ENCODE results near the gene LASP1NB.
"Not testable (repeated sequence)": the region's sequence is repeated elsewhere in the genome, so short reads cannot be mapped to it uniquely, and the experiment has no call there.

The LASP1NB gene

DNA sequence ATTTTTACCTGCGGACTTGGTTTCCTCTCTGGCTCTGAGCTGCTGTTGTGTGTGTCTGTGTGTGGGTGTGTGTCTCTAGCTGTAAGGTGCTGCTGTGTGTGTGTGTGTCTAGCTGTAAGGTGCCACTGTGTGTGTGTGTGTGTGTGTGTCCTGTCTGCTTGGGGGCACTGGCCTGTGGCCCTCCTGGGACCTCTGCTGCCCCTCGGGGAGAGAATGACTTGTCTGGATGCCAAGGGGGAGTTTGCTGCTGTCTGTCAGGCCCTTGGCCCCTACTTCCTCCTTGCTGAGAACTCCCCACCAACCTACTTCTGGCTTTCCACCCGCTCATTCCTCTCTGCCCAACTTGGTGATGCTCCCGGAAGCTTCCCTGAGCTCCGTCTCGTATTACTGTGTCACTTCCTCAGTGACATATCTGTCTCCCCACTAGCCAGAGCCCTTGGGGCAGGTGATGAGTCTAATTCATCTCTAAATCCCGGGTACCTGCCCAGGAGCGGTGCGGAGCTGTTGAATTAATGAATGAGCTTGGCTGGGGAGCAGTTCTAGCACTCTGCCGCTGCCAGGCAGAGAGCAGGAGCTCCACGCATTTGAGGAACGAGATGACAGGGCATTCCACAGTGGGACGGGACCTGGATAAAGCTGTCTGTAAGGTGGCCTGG is 3.5 kb upstream of the LASP1NB start:
- intact Hi-C loops (cut with micrococcal nuclease) = no loop called here
- peaks cover 54% of the 10 kb centered on the region for H3K4me1 Mint-ChIP-seq (ENCODE audit: low read depth)
- H3K27ac Mint-ChIP-seq = peak overlapping the region; percentile 62
- no peaks in the 10 kb centered on the region for H3K9me3 Mint-ChIP-seq
- ChIA-PET POLR2A (interaction anchor here (0.7 to 1.7 kb wide), 15 partner anchors 11 to 123 kb away, joined by 3 to 5 read pairs (median 3); partner anchors contain the start of gene PIP4K2B), CTCF (interaction anchor here (1.2 to 5.2 kb wide), 4 partner anchors 11 to 61 kb away, joined by 3 to 39 read pairs (median 10); no protein-coding TSS in a partner anchor)
- no peak for TF ChIP-seq CTCF (IDR thresholded peaks at IDR 0.05)
- no peaks in the 10 kb centered on the region for H3K27me3 Mint-ChIP-seq
- no peak for ATAC-seq
- H3K36me3 Mint-ChIP-seq (ENCODE audit: low read depth) = peaks cover 23% of the 10 kb centered on the region
- no peak overlapping the region for H3K4me3 Mint-ChIP-seq
- no peak for DNase-seq

DNA sequence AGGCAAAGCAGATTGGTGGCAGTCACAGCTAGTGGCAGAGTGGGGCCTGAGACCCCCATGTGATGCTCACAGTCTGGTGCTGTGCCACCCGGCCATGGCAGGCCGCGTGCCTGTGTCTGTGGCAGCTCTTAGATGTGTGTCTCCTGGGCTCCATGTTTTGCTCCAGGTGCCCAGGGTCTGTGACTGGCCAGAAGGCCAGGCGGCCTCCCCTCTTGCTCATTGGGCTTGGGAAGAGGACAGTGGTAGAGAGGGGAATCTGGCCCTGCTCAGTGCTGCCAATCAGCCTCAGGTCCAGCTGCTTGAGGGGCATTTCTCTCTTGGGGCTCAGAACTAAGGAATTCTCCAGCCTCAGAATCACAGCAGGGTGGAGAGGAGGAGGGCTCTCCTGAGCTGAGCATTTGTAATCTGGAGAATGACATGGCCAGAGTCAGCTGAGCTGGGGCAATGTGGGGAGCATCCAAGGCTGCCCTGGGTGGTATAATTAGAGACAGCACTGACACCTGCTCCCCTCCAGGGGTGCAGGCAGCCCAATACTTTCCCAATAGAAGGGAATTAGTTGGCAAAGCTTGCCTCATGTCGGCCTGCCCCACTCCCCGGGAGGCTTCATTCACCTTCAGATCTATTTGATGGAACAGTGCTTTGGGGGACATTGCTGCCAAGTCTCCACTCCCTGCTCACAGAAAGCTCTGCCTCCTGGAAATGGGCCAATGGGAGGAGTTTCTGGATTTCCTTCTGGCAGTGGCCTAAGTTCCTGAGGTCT is 2.7 kb upstream of the LASP1NB start:
- peaks cover 18% of the 10 kb centered on the region for H3K36me3 Mint-ChIP-seq (ENCODE audit: low read depth)
- intact Hi-C loops (cut with micrococcal nuclease) = no loop called here
- no peaks in the 10 kb centered on the region for H3K9me3 Mint-ChIP-seq
- peaks cover 53% of the 10 kb centered on the region for H3K4me1 Mint-ChIP-seq (ENCODE audit: low read depth)
- H3K4me3 Mint-ChIP-seq = no peak overlapping the region
- no peak for DNase-seq
- CTCF ChIA-PET = interaction anchor here (0.9 to 5.2 kb wide), 14 partner anchors 10 to 125 kb away, joined by 3 to 39 read pairs (median 4); partner anchors contain the start of gene RPL23
- no peak for ATAC-seq
- TF ChIP-seq CTCF (IDR thresholded peaks at IDR 0.05) = no peak
- H3K27me3 Mint-ChIP-seq = no peaks in the 10 kb centered on the region
- POLR2A ChIA-PET = interaction anchor here (0.7 to 2.5 kb wide), 11 partner anchors 10 to 124 kb away, joined by 3 to 6 read pairs (median 3); partner anchors contain the start of gene PIP4K2B
- H3K27ac Mint-ChIP-seq = peak overlapping the region; percentile 62

DNA sequence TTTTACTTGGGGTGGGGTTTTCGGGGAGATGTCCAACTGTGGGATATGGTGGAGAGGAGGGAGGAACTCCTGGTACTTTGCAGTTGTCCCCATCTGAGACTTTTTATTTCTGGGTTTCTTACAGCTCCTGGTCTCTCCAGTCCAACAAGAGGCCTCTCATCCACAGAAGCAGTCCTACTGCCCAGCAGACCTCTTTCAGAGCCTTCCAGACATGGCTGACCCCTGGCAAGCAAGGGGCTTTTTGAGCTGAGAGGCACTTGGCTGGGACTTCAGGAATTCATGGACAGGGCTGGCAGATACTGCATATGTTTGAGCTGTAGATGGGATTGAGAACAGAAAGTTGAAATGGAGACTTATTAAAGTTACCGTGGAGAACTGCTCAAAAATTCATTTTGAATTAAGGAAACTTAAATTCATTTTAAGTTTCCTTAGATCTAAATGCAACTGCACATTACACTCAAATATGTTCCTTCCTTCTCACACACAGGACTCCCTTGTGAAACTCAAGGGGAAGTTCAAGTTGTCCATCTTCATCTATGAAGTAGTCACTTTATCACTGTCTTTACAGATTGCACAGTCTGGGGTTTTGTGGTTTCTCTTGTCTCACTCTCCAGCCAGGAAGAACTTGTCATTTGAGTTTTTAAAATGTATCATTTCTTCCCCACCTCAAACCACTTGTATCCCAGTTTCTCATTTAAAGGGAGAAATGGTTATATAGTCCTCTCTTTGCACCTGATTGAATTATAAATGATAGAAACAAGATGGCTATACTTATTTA is 1.1 kb downstream of the LASP1NB start:
- H3K4me3 Mint-ChIP-seq = peak overlapping the region; percentile 71
- intact Hi-C loops (cut with micrococcal nuclease) = loop anchor here (5.0 kb wide), 2 partner anchors 34 to 54 kb away; partner anchors contain the start of gene LASP1
- ChIA-PET POLR2A (interaction anchor here (1.0 to 2.3 kb wide), 9 partner anchors 11 to 78 kb away, joined by 3 to 13 read pairs (median 4); partner anchors contain the start of genes LASP1 and RPL23), CTCF (interaction anchor here (0.6 to 5.2 kb wide), 7 partner anchors 15 to 93 kb away, joined by 3 to 39 read pairs (median 7); partner anchors contain the start of gene LASP1)
- peak; percentile 65 for ATAC-seq
- H3K27me3 Mint-ChIP-seq = no peaks in the 10 kb centered on the region
- no peaks in the 10 kb centered on the region for H3K9me3 Mint-ChIP-seq
- H3K36me3 Mint-ChIP-seq (ENCODE audit: low read depth) = no peaks in the 10 kb centered on the region
- H3K27ac Mint-ChIP-seq = peak overlapping the region; percentile 36
- H3K4me1 Mint-ChIP-seq (ENCODE audit: low read depth) = peaks cover 37% of the 10 kb centered on the region
- DNase-seq = no peak
- no peak for TF ChIP-seq CTCF (IDR thresholded peaks at IDR 0.05)

GRCh38 chr17:38930782-38931181 is 5.4 kb downstream of the LASP1NB start:
- H3K4me1 Mint-ChIP-seq (ENCODE audit: low read depth) = peaks cover 15% of the 10 kb centered on the region
- H3K36me3 Mint-ChIP-seq (ENCODE audit: low read depth); H3K9me3 Mint-ChIP-seq; DNase-seq; intact Hi-C loops (cut with micrococcal nuclease); ATAC-seq; CTCF ChIA-PET; H3K4me3 Mint-ChIP-seq; H3K27me3 Mint-ChIP-seq; POLR2A ChIA-PET; H3K27ac Mint-ChIP-seq: not testable (repeated sequence)

DNA sequence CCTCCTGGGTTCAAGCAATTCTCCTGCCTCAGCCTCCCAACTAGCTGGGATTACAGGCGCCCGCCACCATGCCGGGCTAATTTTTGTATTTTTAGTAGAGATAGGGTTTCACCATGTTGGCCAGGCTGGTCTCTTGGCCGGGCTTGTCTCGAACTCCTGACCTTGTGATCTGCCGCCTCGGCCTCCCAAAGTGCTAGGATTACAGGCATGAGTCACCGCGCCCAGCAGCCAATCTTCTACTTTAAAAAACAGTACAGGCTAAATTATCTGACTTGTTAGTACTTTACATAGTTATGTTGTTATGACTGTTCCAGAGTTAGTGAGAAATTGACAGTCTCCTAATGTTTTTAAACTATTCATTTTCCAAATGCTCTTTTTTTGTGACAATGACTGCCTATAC is 8.5 kb downstream of the LASP1NB start:
- H3K4me3 Mint-ChIP-seq; ATAC-seq; intact Hi-C loops (cut with micrococcal nuclease); H3K27me3 Mint-ChIP-seq; H3K27ac Mint-ChIP-seq; H3K4me1 Mint-ChIP-seq (ENCODE audit: low read depth); H3K9me3 Mint-ChIP-seq; DNase-seq; H3K36me3 Mint-ChIP-seq (ENCODE audit: low read depth): not testable (repeated sequence)
- ChIA-PET POLR2A (interaction anchor here (0.7 kb wide), 1 partner anchor 167 kb away, joined by 3 read pairs; no protein-coding TSS in a partner anchor), CTCF (interaction anchor here (1.2 to 3.2 kb wide), 3 partner anchors 10 to 231 kb away, joined by 3 to 16 read pairs (median 4); partner anchors contain the start of gene LASP1NB)
